NOMO-1 treated with DMSO at 0.1 percent for 48 hours (cell line): Measurements from ENCODE around the gene FCSK.

Experiments
- DNase-seq: peaks from one replicate; lab custom pipeline; 2025; ENCODE audit not compliant: unreplicated experiment; lab: John Stamatoyannopoulos, UW

FCSK gene

GRCh38 chr16:70453117-70453891, 1.1 kb upstream of the FCSK start:
- DNase-seq = no peak

- DNase-seq = no peak
Measured at GRCh38 chr16:70453892-70454221, 538 bp upstream of the FCSK start.

- DNase-seq = no peak
Measured at GRCh38 chr16:70455910-70456309, 1.5 kb downstream of the FCSK start.

GRCh38 chr16:70457446-70458166, 3.2 kb downstream of the FCSK start:
- no peak for DNase-seq

GRCh38 chr16:70460737-70461261, 6.4 kb downstream of the FCSK start:
- DNase-seq = no peak

GRCh38 chr16:70463235-70463634, 8.8 kb downstream of the FCSK start:
- no peak for DNase-seq

- DNase-seq = no peak
Measured at GRCh38 chr16:70465999-70466804, 11.8 kb downstream of the FCSK start.

- no peak for DNase-seq
Measured at GRCh38 chr16:70466805-70467076, 12.3 kb downstream of the FCSK start.

GRCh38 chr16:70467113-70467512, 12.7 kb downstream of the FCSK start:
- DNase-seq = no peak

- DNase-seq = no peak
Measured at GRCh38 chr16:70467608-70468007, 13.2 kb downstream of the FCSK start.

GRCh38 chr16:70468776-70469525, 14.6 kb downstream of the FCSK start:
- no peak for DNase-seq

GRCh38 chr16:70470141-70470926, 15.9 kb downstream of the FCSK start:
- DNase-seq = no peak

GRCh38 chr16:70470927-70471341, 16.5 kb downstream of the FCSK start:
- no peak for DNase-seq

- no peak for DNase-seq
Measured at GRCh38 chr16:70472786-70473433, 18.5 kb downstream of the FCSK start.

- no peak for DNase-seq
Measured at GRCh38 chr16:70473446-70474319, 19.3 kb downstream of the FCSK start.

- no peak for DNase-seq
Measured at GRCh38 chr16:70474320-70475053, 20.1 kb downstream of the FCSK start.

GRCh38 chr16:70475054-70475871, 20.9 kb downstream of the FCSK start:
- DNase-seq = no peak
